Lung (tissue), 12 donors: Measurements from ENCODE around the gene BMP6. TPM values are rescaled to one million over a fixed set of nuclear protein-coding genes. Genes with fewer than 3 reads are reported as not detected.

Source experiments
- ATAC-seq: fragments of 200-7000 bp; cut with Tn5 transposase; one replicate; pipeline ENCODE4 v1.9.1; 2020; ENCODE audit warnings: moderate number of reproducible peaks; ENCODE audit not compliant: insufficient read depth, low FRiP score
- DNase-seq, 3 donors: peaks; one replicate each; pipeline ENCODE4 v3.0.0-alpha.2; 2013 to 2017
- H3K27ac ChIP-seq, 2 donors: one replicate each; pipeline ENCODE4 v1.5.1; 2013; ENCODE audit warnings: mild to moderate bottlenecking in 2 of 2, moderate library complexity in 2 of 2, control low read depth in 1 of 2, inconsistent platforms in 1 of 2, low read depth in 1 of 2, low read length in 1 of 2
- H3K27me3 ChIP-seq, 3 donors: one replicate each; pipeline ENCODE4 v1.5.1; 2013; ENCODE audit warnings: low read length in 2 of 3; ENCODE audit not compliant: control insufficient read depth in 3 of 3, insufficient read depth in 3 of 3
- H3K36me3 ChIP-seq, 4 donors: one replicate each; pipeline ENCODE4 v1.5.1; 2013; ENCODE audit warnings: low read length in 4 of 4, mild to moderate bottlenecking in 1 of 4, moderate library complexity in 1 of 4; ENCODE audit not compliant: control insufficient read depth in 4 of 4, insufficient read depth in 4 of 4
- H3K4me1 ChIP-seq, 5 donors: one replicate each; pipeline ENCODE4 v1.5.1; 2013; ENCODE audit warnings: low read length in 5 of 5, mild to moderate bottlenecking in 2 of 5, moderate library complexity in 1 of 5; ENCODE audit not compliant: control insufficient read depth in 5 of 5, insufficient read depth in 5 of 5
- H3K4me3 ChIP-seq: one replicate; pipeline ENCODE4 v1.5.1; 2013; ENCODE audit warnings: mild to moderate bottlenecking, control low read depth, moderate library complexity
- H3K9ac ChIP-seq, 2 donors: one replicate each; pipeline ENCODE4 v1.5.1; 2013; ENCODE audit warnings: low read length in 2 of 2, control low read depth in 1 of 2; ENCODE audit not compliant: insufficient read depth in 1 of 2
- H3K9me3 ChIP-seq, 4 donors: one replicate each; pipeline ENCODE4 v1.5.1; 2013; ENCODE audit warnings: low read length in 3 of 4, mild to moderate bottlenecking in 1 of 4, moderate library complexity in 1 of 4; ENCODE audit not compliant: control insufficient read depth in 4 of 4, insufficient read depth in 3 of 4
- WGBS, 2 donors: extraction: QIAGEN DNeasy Blood & Tissue Kit; methylation state at CpG; one replicate each; pipeline ENCODE4 v1.1.7; 2013; 5-methylcytosine and 5-hydroxymethylcytosine counted together
- polyA plus RNA-seq, 2 donors: library from polyadenylated mRNA; stranded (reverse); fragments of 200-250 nt; gene quantifications; one replicate each; pipeline ENCODE4 v1.2.1, GENCODE V29; 2013
- total RNA-seq, 2 donors: library from RNA; depleted of rRNA in 1 of 2; stranded (reverse); fragments of >200 nt in 1 of 2; gene quantifications; one replicate each; pipeline ENCODE4 v1.2.1, GENCODE V29; 2014 to 2021
- TF ChIP-seq, protein P1 (sequence below): IDR thresholded peaks from 2 replicates; pipeline ENCODE4 v1.5.1; 2012; ENCODE audit warnings: mild to moderate bottlenecking; ENCODE audit errors: control extremely low read depth, extremely low read depth
- donor health status: control.
- donor health status: control.
- donor health status: Bipolar disorder and iron deficiency.
- donor health status: healthy.
- donor health status: DM: yes; HTN: yes; CAD: no.

Gene BMP6
- total and polyA plus RNA-seq, 4 donors = 2.3 to 17.3 (median 10.6) TPM

DNA sequence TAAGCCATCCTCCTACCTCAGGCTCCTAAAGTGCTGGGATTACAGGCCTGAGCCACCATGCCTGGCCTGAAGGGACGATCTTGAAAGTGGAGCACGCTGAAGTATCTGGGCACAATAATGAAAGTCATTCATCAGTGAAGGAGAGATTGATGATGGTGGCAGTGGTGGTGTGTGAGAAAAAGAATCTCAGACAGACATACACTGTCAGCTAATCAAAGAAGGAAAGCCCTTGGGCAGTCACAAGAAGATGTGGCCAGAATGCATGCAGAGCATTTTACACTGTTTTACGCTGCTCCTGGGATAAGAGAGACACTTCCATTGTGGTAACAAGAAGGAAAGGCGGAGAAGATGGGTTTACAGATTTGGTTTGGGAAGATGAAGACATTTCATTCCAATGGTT is 20.4 kb upstream of the BMP6 start:
- Histone ChIP-seq H3K9me3 (no peaks in the 10 kb centered on the region), H3K36me3 (no peaks in the 10 kb centered on the region), H3K9ac (no peak overlapping the region), H3K4me1 (no peaks in the 10 kb centered on the region), H3K27me3 (no peaks in the 10 kb centered on the region), H3K27ac (no peak overlapping the region), H3K4me3 (no peak overlapping the region)
- TF ChIP-seq, protein P1, sequence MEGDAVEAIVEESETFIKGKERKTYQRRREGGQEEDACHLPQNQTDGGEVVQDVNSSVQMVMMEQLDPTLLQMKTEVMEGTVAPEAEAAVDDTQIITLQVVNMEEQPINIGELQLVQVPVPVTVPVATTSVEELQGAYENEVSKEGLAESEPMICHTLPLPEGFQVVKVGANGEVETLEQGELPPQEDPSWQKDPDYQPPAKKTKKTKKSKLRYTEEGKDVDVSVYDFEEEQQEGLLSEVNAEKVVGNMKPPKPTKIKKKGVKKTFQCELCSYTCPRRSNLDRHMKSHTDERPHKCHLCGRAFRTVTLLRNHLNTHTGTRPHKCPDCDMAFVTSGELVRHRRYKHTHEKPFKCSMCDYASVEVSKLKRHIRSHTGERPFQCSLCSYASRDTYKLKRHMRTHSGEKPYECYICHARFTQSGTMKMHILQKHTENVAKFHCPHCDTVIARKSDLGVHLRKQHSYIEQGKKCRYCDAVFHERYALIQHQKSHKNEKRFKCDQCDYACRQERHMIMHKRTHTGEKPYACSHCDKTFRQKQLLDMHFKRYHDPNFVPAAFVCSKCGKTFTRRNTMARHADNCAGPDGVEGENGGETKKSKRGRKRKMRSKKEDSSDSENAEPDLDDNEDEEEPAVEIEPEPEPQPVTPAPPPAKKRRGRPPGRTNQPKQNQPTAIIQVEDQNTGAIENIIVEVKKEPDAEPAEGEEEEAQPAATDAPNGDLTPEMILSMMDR = no peak
- no peak for ATAC-seq
- DNase-seq = no peak
- 68 to 98% methylated on average over 4 of the region's 4 CpGs for WGBS, 2 donors

DNA sequence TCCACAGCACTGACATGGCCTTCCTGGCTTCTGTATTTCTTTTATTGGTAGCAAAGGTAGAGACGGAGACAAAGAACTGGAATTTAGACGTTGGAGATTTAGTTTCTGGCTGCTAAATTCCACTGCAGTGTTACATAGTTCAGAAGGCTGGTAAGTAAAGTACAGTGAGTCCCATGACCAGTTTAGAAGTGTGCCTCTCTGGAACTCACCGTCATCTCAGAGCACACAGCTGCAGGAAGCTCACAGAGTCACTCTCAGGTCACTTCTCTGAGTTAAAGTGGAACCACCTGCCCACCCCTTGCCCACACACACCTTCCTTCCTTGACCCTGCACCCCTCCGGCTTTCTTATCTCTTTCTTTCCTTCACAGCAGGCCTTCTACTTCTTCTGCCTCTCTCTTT is 19.6 kb upstream of the BMP6 start:
- TF ChIP-seq, protein P1 = no peak
- H3K9ac ChIP-seq = no peak overlapping the region
- no peaks in the 10 kb centered on the region for H3K27me3 ChIP-seq
- WGBS, 2 donors = 47 to 62% methylated on average over 4 of the region's 4 CpGs
- no peaks in the 10 kb centered on the region for H3K4me1 ChIP-seq
- H3K9me3 ChIP-seq = peaks cover 0 to 3% (median 0%) of the 10 kb centered on the region in 4 donors
- ATAC-seq (no peak), DNase-seq (no peak)
- no peak overlapping the region for H3K4me3 ChIP-seq
- no peaks in the 10 kb centered on the region for H3K36me3 ChIP-seq
- H3K27ac ChIP-seq = no peak overlapping the region

DNA sequence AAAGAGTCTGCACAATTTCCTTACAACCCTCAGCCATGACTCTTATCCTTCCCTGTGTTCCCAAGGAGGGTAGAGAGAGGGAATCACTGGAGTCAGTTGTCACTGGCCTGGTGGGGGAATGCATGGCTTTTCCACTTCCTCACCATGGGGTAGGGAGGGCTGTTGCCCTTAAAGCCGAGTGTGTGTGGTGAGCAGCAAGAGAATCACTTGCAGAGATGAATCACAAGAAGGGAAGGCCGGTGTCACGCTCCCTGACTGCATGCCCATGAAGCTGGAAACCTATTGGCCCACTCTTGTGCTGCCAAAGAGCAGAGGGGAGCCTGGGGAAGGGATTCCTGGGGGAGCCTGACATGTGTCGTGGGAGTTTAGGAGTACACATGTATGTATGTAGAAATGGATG is 18.1 kb upstream of the BMP6 start:
- Histone ChIP-seq H3K4me1 (no peaks in the 10 kb centered on the region), H3K36me3 (no peaks in the 10 kb centered on the region), H3K4me3 (no peak overlapping the region), H3K27me3 (no peaks in the 10 kb centered on the region), H3K9ac (no peak overlapping the region), H3K9me3 (peaks cover 0 to 3% (median 0%) of the 10 kb centered on the region in 4 donors), H3K27ac (no peak overlapping the region)
- DNase-seq = no peak
- 86 to 91% methylated on average over 4 of the region's 4 CpGs for WGBS, 2 donors
- TF ChIP-seq, protein P1 = no peak
- no peak for ATAC-seq

DNA sequence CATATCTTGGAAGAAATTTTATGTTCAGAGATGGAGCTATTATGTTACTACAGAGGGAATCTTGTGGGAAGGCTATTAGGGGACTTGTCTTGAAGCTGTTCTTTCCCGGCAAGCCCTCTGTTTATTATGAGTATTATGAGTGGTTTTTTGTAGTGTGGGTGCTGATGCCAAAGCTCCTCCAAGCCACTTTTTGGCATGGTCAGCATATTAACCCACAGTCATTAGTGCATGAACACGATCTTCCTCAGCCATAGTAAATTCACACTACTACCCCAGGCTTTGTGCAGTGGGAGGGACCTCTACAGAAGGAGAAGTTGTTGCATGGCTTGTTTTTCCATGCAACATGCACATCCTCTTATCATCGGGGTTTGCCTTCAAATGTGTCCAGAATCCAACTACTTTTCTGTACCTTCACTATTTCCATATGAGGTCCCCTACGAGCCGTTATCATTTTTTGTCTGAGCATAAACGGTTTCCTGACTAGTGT is 6.5 kb upstream of the BMP6 start:
- WGBS, 2 donors = 65 to 69% methylated on average over 6 of the region's 6 CpGs
- Histone ChIP-seq H3K27me3 (peaks cover 0 to 14% (median 12%) of the 10 kb centered on the region in 3 donors), H3K9me3 (peaks cover 0 to 3% (median 0%) of the 10 kb centered on the region in 4 donors), H3K36me3 (no peaks in the 10 kb centered on the region), H3K4me1 (no peaks in the 10 kb centered on the region), H3K4me3 (no peak overlapping the region), H3K9ac (no peak overlapping the region), H3K27ac (no peak overlapping the region)
- no peak for DNase-seq
- no peak for ATAC-seq
- TF ChIP-seq, protein P1 = no peak
